CD14-positive monocyte (primary cell): ENCODE data around the gene ITGB8. TPM values are rescaled to one million over a fixed set of nuclear protein-coding genes. Genes with fewer than 3 reads are reported as not detected.

Experiments used
- DNase-seq, 3 donors: peaks; one replicate each; pipeline ENCODE4 v3.0.0-alpha.2; 2011 to 2022
- H2AFZ ChIP-seq: 2 replicates; pipeline ENCODE4 v1.6.0; 2012; ENCODE audit warnings: mild to moderate bottlenecking, low read depth, low read length, inconsistent platforms; ENCODE audit not compliant: insufficient read depth, poor library complexity, severe bottlenecking
- H3K27ac ChIP-seq, 2 donors: 1 replicate in 1 of 2; 2 replicates in 1 of 2; pipeline ENCODE4 v1.5.1; 2012 to 2013; ENCODE audit warnings: low read length in 2 of 2, control low read depth in 1 of 2, inconsistent platforms in 1 of 2, low read depth in 1 of 2, mild to moderate bottlenecking in 1 of 2
- H3K27me3 ChIP-seq, 2 donors: one replicate each; pipeline versions ENCODE4 v1.6.0 to v1.6.1; 2011 to 2013; ENCODE audit warnings: low read length in 2 of 2; ENCODE audit not compliant: control insufficient read depth in 2 of 2, insufficient read depth in 2 of 2
- H3K36me3 ChIP-seq, 2 donors: replicated peaks in 1 of 2; 1 replicate in 1 of 2; 2 replicates in 1 of 2; pipeline versions ENCODE4 v1.5.1 to v1.6.1; 2012 to 2013; ENCODE audit warnings: low read length in 2 of 2, control low read depth in 1 of 2, inconsistent platforms in 1 of 2, mild to moderate bottlenecking in 1 of 2; ENCODE audit not compliant: insufficient read depth in 2 of 2, control insufficient read depth in 1 of 2
- H3K4me1 ChIP-seq, 2 donors: 1 replicate in 1 of 2; 2 replicates in 1 of 2; pipeline versions ENCODE4 v1.5.1 to v1.6.1; 2012 to 2013; ENCODE audit warnings: low read length in 2 of 2, control low read depth in 1 of 2, inconsistent platforms in 1 of 2, mild to moderate bottlenecking in 1 of 2, moderate library complexity in 1 of 2; ENCODE audit not compliant: insufficient read depth in 2 of 2, control insufficient read depth in 1 of 2
- H3K4me2 ChIP-seq: replicated peaks from 2 replicates; pipeline ENCODE3; 2012; ENCODE audit warnings: low read length, moderate library complexity, mild to moderate bottlenecking; ENCODE audit not compliant: poor library complexity, severe bottlenecking; ENCODE audit errors: extremely low read depth
- H3K4me3 ChIP-seq, 3 experiments: fragments of 200-600 bp in 1 of 3; sonication (generic) in 1 of 3; replicated peaks in 1 of 3; 1 replicate in 2 of 3; 2 replicates in 1 of 3; pipeline ENCODE4 v1.5.1; 2011 to 2013; ENCODE audit warnings: low read length in 3 of 3, mild to moderate bottlenecking in 3 of 3, control low read depth in 2 of 3, low read depth in 2 of 3, inconsistent platforms in 1 of 3, moderate library complexity in 1 of 3
- H3K79me2 ChIP-seq: 2 replicates; pipeline ENCODE4 v1.6.0; 2012; ENCODE audit warnings: mild to moderate bottlenecking, control low read depth, inconsistent platforms, low read length, moderate library complexity; ENCODE audit not compliant: insufficient read depth
- H3K9ac ChIP-seq: 2 replicates; pipeline ENCODE4 v1.6.0; 2017; ENCODE audit warnings: low read length, mild to moderate bottlenecking; ENCODE audit not compliant: insufficient read depth, poor library complexity, severe bottlenecking
- H3K9me3 ChIP-seq, 2 donors: replicated peaks in 1 of 2; 1 replicate in 1 of 2; 2 replicates in 1 of 2; pipeline versions ENCODE4 v1.5.1 to v1.6.1; 2012 to 2013; ENCODE audit warnings: low read length in 2 of 2, control low read depth in 1 of 2; ENCODE audit not compliant: control insufficient read depth in 1 of 2, insufficient read depth in 1 of 2
- H4K20me1 ChIP-seq: 2 replicates; pipeline ENCODE4 v1.6.0; 2012; ENCODE audit warnings: mild to moderate bottlenecking, low read length, control low read depth, moderate library complexity; ENCODE audit not compliant: insufficient read depth
- H3K27ac Mint-ChIP-seq, 7 donors: one replicate each; pipeline ENCODE4 v1.8.0; 2020; ENCODE audit warnings: mild to moderate bottlenecking in 7 of 7, mixed read lengths in 7 of 7, moderate library complexity in 6 of 7, inconsistent platforms in 2 of 7
- H3K27me3 Mint-ChIP-seq, 3 donors: one replicate each; pipeline ENCODE4 v1.8.0; 2021 to 2022; ENCODE audit warnings: low read depth in 3 of 3, mild to moderate bottlenecking in 3 of 3, mixed read lengths in 3 of 3, moderate library complexity in 3 of 3, inconsistent platforms in 1 of 3
- H3K36me3 Mint-ChIP-seq, 2 donors: one replicate each; pipeline ENCODE4 v1.8.0; 2020; ENCODE audit warnings: mixed read lengths in 2 of 2, inconsistent platforms in 1 of 2, mild to moderate bottlenecking in 1 of 2
- H3K4me1 Mint-ChIP-seq: one replicate; pipeline ENCODE4 v1.8.0; 2020; ENCODE audit warnings: mild to moderate bottlenecking, mixed read lengths
- H3K4me3 Mint-ChIP-seq, 2 donors: one replicate each; pipeline ENCODE4 v1.8.0; 2020; ENCODE audit warnings: mild to moderate bottlenecking in 2 of 2, mixed read lengths in 2 of 2, moderate library complexity in 1 of 2
- H3K9me3 Mint-ChIP-seq, 7 donors: one replicate each; pipeline ENCODE4 v1.8.0; 2020 to 2022; ENCODE audit warnings: mixed read lengths in 7 of 7, mild to moderate bottlenecking in 6 of 7, moderate library complexity in 6 of 7, inconsistent platforms in 2 of 7
- WGBS: methylation state at CpG from one replicate; pipeline ENCODE4 v1.1.5; 2013; ENCODE audit warnings: missing lambda C conversion rate; ENCODE audit not compliant: insufficient coverage; 5-methylcytosine and 5-hydroxymethylcytosine counted together
- intact Hi-C, 2 donors: fragments of 100-400 bp; cut with micrococcal nuclease; formaldehyde crosslinking; loops; one replicate each; pipeline versions ENCODE4 v1.15.0 to v1.15.1; 2023
- polyA plus RNA-seq, 3 donors: library from polyadenylated mRNA; depleted of rRNA in 1 of 3; unstranded in 2 of 3; stranded (reverse) in 1 of 3; fragments of 300-500 nt in 2 of 3; fragments of >200 nt in 1 of 3; fragmentation: Illumina TruSeq in 2 of 3; gene quantifications; 1 replicate in 2 of 3; 2 replicates in 1 of 3; pipeline ENCODE4 v1.2.3, GENCODE V29; 2012 to 2021
- TF ChIP-seq, protein P1 (sequence below): fragments of 200-600 bp; IDR thresholded peaks from one replicate; pipeline ENCODE4 v1.8.0; 2022; ENCODE audit warnings: antibody characterized with exemption, mild to moderate bottlenecking

ITGB8 gene
- polyA plus RNA-seq, 3 donors = 0.01 to 0.28 (median 0.19) TPM

DNA sequence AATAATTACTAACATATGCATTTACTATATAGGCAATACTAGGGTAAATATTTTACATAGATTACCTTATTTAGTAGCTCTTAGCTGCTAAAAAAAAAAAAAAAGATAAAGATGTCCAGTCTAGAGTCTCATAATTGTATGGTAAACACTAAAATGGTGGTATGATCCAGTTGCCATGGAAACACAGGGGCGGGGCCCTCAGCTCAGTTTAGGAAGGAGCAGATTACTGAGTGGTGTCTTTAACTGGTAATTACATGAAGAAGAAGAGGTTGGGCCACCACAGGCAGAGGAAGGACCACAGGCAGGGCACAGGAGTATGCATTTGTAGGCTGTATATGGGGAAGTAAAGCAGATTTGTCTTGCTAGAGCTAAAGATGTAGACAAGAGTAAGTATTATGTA, 43.7 kb downstream of the ITGB8 start:
- Histone ChIP-seq H3K27me3 (no peaks in the 10 kb centered on the region), H3K36me3 (no peaks in the 10 kb centered on the region), H3K27ac (no peak overlapping the region), H3K4me1 (no peaks in the 10 kb centered on the region), H4K20me1 (no peaks in the 10 kb centered on the region), H3K9me3 (no peaks in the 10 kb centered on the region), H3K4me3 (no peak overlapping the region), H3K9ac (no peak overlapping the region), H3K79me2 (no peaks in the 10 kb centered on the region), H2AFZ (no peak overlapping the region), H3K4me2 (no peak overlapping the region)
- WGBS = 75% methylated on average over 1 of the region's 1 CpG
- TF ChIP-seq, protein P1, sequence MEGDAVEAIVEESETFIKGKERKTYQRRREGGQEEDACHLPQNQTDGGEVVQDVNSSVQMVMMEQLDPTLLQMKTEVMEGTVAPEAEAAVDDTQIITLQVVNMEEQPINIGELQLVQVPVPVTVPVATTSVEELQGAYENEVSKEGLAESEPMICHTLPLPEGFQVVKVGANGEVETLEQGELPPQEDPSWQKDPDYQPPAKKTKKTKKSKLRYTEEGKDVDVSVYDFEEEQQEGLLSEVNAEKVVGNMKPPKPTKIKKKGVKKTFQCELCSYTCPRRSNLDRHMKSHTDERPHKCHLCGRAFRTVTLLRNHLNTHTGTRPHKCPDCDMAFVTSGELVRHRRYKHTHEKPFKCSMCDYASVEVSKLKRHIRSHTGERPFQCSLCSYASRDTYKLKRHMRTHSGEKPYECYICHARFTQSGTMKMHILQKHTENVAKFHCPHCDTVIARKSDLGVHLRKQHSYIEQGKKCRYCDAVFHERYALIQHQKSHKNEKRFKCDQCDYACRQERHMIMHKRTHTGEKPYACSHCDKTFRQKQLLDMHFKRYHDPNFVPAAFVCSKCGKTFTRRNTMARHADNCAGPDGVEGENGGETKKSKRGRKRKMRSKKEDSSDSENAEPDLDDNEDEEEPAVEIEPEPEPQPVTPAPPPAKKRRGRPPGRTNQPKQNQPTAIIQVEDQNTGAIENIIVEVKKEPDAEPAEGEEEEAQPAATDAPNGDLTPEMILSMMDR = no peak
- no peak overlapping the region for H3K27ac Mint-ChIP-seq
- DNase-seq = peak in 1 of 3 donors; percentile 17
- peaks cover 0 to 4% (median 0%) of the 10 kb centered on the region in 3 donors for H3K27me3 Mint-ChIP-seq
- H3K36me3 Mint-ChIP-seq = no peaks in the 10 kb centered on the region
- H3K4me3 Mint-ChIP-seq = no peak overlapping the region
- H3K9me3 Mint-ChIP-seq = peaks cover 0 to under 1% (median 0%) of the 10 kb centered on the region in 7 donors
- intact Hi-C loops = no loop called here
- no peaks in the 10 kb centered on the region for H3K4me1 Mint-ChIP-seq

DNA sequence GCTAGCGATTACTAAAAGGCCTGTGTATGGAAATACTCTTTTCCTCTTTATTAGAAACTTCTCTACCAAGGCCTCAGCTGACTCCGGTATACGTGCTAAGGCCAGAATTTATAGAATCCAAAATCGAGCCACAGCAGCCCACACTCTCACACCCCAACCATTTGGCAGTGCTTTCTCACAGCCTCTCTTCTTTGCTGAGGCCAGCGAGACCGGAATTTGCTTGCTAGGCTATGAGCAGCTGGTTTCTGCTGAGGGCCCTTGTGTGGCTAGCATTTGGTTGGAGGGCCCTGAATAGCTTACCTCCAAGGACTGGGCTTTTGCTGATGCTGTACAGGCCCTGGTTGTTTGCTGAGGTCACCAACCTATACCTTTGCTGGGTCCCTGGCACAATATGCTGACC, 46.1 kb downstream of the ITGB8 start:
- Mint-ChIP-seq H3K4me3 (no peak overlapping the region), H3K27ac (no peak overlapping the region), H3K4me1 (no peaks in the 10 kb centered on the region), H3K36me3 (no peaks in the 10 kb centered on the region), H3K27me3 (peaks cover 0 to 4% (median 0%) of the 10 kb centered on the region in 3 donors), H3K9me3 (peaks cover 0 to 6% (median 0%) of the 10 kb centered on the region in 7 donors)
- Histone ChIP-seq H3K4me2 (no peak overlapping the region), H2AFZ (no peak overlapping the region), H3K9ac (no peak overlapping the region), H3K79me2 (no peaks in the 10 kb centered on the region), H3K4me3 (no peak overlapping the region), H4K20me1 (no peaks in the 10 kb centered on the region), H3K27me3 (no peaks in the 10 kb centered on the region), H3K36me3 (no peaks in the 10 kb centered on the region), H3K9me3 (no peaks in the 10 kb centered on the region), H3K27ac (no peak overlapping the region), H3K4me1 (no peaks in the 10 kb centered on the region)
- intact Hi-C loops = no loop called here
- TF ChIP-seq, protein P1 = no peak
- WGBS = 96% methylated on average over 5 of the region's 6 CpGs
- DNase-seq = no peak
